SK-N-SH treated with all-trans-retinoic acid at 6 μM for 48 hours (cell line): ENCODE data around the gene MT1B.

Experiments
- ATAC-seq: fragments of 200-7000 bp; cut with Tn5 transposase; 3 replicates; pipeline ENCODE4 v1.9.1; 2020; ENCODE audit warnings: mild to moderate bottlenecking, moderate library complexity
- ARNTL ChIP-seq: fragments of 450-650 bp; formaldehyde crosslinking; IDR thresholded peaks from 2 replicates; pipeline ENCODE4 v1.5.0; 2020; ENCODE audit warnings: low read depth, mild to moderate bottlenecking, moderate library complexity, borderline replicate concordance
- BACH2 ChIP-seq: fragments of 250-450 bp; sonication (Bioruptor Pico); IDR thresholded peaks from 2 replicates; pipeline ENCODE4 v1.9.0; 2021; ENCODE audit warnings: mild to moderate bottlenecking, borderline replicate concordance
- CSDC2 ChIP-seq: fragments of 250-450 bp; sonication (Bioruptor Pico); IDR thresholded peaks from 2 replicates; pipeline ENCODE4 v1.5.0; 2020; ENCODE audit warnings: mild to moderate bottlenecking, moderate library complexity
- ESRRG ChIP-seq: fragments of 250-450 bp; sonication (Bioruptor Pico); IDR thresholded peaks from 2 replicates; pipeline ENCODE4 v1.6.1; 2021; ENCODE audit warnings: mild to moderate bottlenecking
- ISL1 ChIP-seq: fragments of 250-450 bp; sonication (Bioruptor Pico); IDR thresholded peaks from 2 replicates; pipeline ENCODE4 v2.1.2; 2022; ENCODE audit warnings: mild to moderate bottlenecking, moderate library complexity
- OSR1 ChIP-seq: fragments of 250-450 bp; sonication (Bioruptor Pico); IDR thresholded peaks from 2 replicates; pipeline ENCODE4 v1.8.0; 2022; ENCODE audit warnings: moderate library complexity, mild to moderate bottlenecking, inconsistent platforms
- PPARA ChIP-seq: fragments of 250-450 bp; sonication (Bioruptor Pico); IDR thresholded peaks from 2 replicates; pipeline ENCODE4 v1.5.0; 2020; ENCODE audit warnings: mild to moderate bottlenecking, borderline replicate concordance
- RARB ChIP-seq: fragments of 250-450 bp; sonication (Bioruptor Pico); IDR thresholded peaks from 2 replicates; pipeline ENCODE4 v1.8.0; 2021; ENCODE audit warnings: mild to moderate bottlenecking, moderate library complexity
- SNAI2 ChIP-seq: fragments of 250-450 bp; sonication (Bioruptor Pico); IDR thresholded peaks from 2 replicates; pipeline ENCODE4 v1.5.0; 2020; ENCODE audit warnings: mild to moderate bottlenecking, moderate library complexity
- TCF4 ChIP-seq: fragments of 250-450 bp; sonication (Bioruptor Pico); IDR thresholded peaks from 2 replicates; pipeline ENCODE4 v1.8.0; 2021; ENCODE audit warnings: mild to moderate bottlenecking, moderate library complexity, borderline replicate concordance
- TOX ChIP-seq: fragments of 250-450 bp; sonication (Bioruptor Pico); IDR thresholded peaks from 2 replicates; pipeline ENCODE4 v1.8.0; 2021; ENCODE audit warnings: mild to moderate bottlenecking, moderate library complexity, borderline replicate concordance
- ZC3H10 ChIP-seq: fragments of 250-450 bp; sonication (Bioruptor Pico); IDR thresholded peaks from 2 replicates; pipeline ENCODE4 v1.5.1; 2021; ENCODE audit warnings: mild to moderate bottlenecking, moderate library complexity
- ZFP30 ChIP-seq: fragments of 450-650 bp; formaldehyde crosslinking; IDR thresholded peaks from 2 replicates; pipeline ENCODE4 v1.5.0; 2022; ENCODE audit warnings: mild to moderate bottlenecking, moderate library complexity
- ZNF565 ChIP-seq: fragments of 450-650 bp; formaldehyde crosslinking; conservative IDR thresholded peaks from 2 replicates; pipeline ENCODE4 v1.5.0; 2020; ENCODE audit warnings: low read depth, mild to moderate bottlenecking, moderate library complexity
- ZNF70 ChIP-seq: fragments of 450-650 bp; formaldehyde crosslinking; IDR thresholded peaks from 2 replicates; pipeline ENCODE4 v1.5.0; 2020; ENCODE audit warnings: mild to moderate bottlenecking, moderate library complexity
- ZNF8 ChIP-seq: fragments of 450-650 bp; formaldehyde crosslinking; IDR thresholded peaks from 2 replicates; pipeline ENCODE4 v1.5.0; 2020; ENCODE audit warnings: mild to moderate bottlenecking, moderate library complexity
- TF ChIP-seq, protein P1 (sequence below): fragments of 250-450 bp; sonication (Bioruptor Pico); IDR thresholded peaks from 2 replicates; pipeline ENCODE4 v1.8.0; 2021; ENCODE audit warnings: low read depth, mild to moderate bottlenecking, moderate library complexity, borderline replicate concordance
- TF ChIP-seq, protein P2 (sequence below): fragments of 250-450 bp; sonication (Bioruptor Pico); IDR thresholded peaks from 2 replicates; pipeline ENCODE4 v1.8.0; 2020; ENCODE audit warnings: mild to moderate bottlenecking, moderate library complexity, borderline replicate concordance
- TF ChIP-seq, protein P3 (sequence below): fragments of 250-450 bp; sonication (Bioruptor Pico); IDR thresholded peaks from 2 replicates; pipeline ENCODE4 v1.5.1; 2021; ENCODE audit warnings: mild to moderate bottlenecking, moderate library complexity
- TF ChIP-seq, protein P4 (sequence below): fragments of 250-450 bp; sonication (Bioruptor Pico); IDR thresholded peaks from 2 replicates; pipeline ENCODE4 v1.5.1; 2020; ENCODE audit warnings: low read depth, mild to moderate bottlenecking, moderate library complexity
- TF ChIP-seq, protein P5 (sequence below): fragments of 250-450 bp; sonication (Bioruptor Pico); IDR thresholded peaks from 2 replicates; pipeline ENCODE4 v1.5.0; 2020; ENCODE audit warnings: mild to moderate bottlenecking, moderate library complexity

The MT1B gene

DNA sequence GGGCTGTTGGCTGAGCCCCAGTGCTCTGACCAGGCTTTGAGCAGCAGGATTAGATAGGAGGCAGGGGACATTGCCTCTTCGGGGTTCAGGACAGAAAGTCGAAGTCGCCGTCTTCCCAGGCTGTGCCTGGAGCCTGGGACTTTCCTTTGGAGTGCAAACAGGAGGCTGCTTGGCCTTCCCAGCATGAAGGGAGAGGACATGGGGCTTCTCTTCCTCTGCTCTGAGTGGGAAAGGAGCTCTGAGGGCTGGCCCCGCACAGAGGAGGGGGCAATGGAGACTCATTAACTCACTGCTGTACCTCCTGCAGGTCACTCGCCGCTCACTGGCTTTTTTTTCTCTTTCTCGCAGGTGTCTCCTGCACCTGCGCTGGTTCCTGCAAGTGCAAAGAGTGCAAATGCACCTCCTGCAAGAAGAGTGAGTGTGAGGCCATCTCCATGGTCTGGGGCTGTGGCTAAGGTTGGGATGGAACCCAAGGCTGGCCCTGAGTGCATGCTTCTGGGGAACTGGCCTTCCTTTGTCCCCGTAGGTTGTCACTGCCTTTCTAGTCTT lies 6.7 kb downstream of the MT1B start:
- TF ChIP-seq, protein P1, sequence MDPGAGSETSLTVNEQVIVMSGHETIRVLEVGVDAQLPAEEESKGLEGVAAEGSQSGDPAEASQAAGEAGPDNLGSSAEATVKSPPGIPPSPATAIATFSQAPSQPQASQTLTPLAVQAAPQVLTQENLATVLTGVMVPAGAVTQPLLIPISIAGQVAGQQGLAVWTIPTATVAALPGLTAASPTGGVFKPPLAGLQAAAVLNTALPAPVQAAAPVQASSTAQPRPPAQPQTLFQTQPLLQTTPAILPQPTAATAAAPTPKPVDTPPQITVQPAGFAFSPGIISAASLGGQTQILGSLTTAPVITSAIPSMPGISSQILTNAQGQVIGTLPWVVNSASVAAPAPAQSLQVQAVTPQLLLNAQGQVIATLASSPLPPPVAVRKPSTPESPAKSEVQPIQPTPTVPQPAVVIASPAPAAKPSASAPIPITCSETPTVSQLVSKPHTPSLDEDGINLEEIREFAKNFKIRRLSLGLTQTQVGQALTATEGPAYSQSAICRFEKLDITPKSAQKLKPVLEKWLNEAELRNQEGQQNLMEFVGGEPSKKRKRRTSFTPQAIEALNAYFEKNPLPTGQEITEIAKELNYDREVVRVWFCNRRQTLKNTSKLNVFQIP (CRISPR knock-in tag) = no peak
- TF ChIP-seq SNAI2 (CRISPR knock-in tag) = no peak
- TF ChIP-seq ISL1 = no peak
- TF ChIP-seq TOX (CRISPR knock-in tag) = no peak
- TF ChIP-seq TCF4 = no peak
- TF ChIP-seq OSR1 (CRISPR knock-in tag) = no peak
- no peak for TF ChIP-seq PPARA (CRISPR knock-in tag)
- no peak for TF ChIP-seq ZNF565 (CRISPR knock-in tag)
- TF ChIP-seq, protein P2, sequence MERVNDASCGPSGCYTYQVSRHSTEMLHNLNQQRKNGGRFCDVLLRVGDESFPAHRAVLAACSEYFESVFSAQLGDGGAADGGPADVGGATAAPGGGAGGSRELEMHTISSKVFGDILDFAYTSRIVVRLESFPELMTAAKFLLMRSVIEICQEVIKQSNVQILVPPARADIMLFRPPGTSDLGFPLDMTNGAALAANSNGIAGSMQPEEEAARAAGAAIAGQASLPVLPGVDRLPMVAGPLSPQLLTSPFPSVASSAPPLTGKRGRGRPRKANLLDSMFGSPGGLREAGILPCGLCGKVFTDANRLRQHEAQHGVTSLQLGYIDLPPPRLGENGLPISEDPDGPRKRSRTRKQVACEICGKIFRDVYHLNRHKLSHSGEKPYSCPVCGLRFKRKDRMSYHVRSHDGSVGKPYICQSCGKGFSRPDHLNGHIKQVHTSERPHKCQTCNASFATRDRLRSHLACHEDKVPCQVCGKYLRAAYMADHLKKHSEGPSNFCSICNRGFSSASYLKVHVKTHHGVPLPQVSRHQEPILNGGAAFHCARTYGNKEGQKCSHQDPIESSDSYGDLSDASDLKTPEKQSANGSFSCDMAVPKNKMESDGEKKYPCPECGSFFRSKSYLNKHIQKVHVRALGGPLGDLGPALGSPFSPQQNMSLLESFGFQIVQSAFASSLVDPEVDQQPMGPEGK (CRISPR knock-in tag) = no peak
- no peak for TF ChIP-seq BACH2 (CRISPR knock-in tag)
- no peak for TF ChIP-seq ZNF8 (CRISPR knock-in tag)
- TF ChIP-seq, protein P3, sequence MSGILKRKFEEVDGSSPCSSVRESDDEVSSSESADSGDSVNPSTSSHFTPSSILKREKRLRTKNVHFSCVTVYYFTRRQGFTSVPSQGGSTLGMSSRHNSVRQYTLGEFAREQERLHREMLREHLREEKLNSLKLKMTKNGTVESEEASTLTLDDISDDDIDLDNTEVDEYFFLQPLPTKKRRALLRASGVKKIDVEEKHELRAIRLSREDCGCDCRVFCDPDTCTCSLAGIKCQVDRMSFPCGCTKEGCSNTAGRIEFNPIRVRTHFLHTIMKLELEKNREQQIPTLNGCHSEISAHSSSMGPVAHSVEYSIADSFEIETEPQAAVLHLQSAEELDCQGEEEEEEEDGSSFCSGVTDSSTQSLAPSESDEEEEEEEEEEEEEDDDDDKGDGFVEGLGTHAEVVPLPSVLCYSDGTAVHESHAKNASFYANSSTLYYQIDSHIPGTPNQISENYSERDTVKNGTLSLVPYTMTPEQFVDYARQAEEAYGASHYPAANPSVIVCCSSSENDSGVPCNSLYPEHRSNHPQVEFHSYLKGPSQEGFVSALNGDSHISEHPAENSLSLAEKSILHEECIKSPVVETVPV (CRISPR knock-in tag) = no peak
- no peak for TF ChIP-seq ZNF70
- no peak for TF ChIP-seq CSDC2 (CRISPR knock-in tag)
- no peak for TF ChIP-seq ESRRG (CRISPR knock-in tag)
- TF ChIP-seq ARNTL (CRISPR knock-in tag) = no peak
- TF ChIP-seq ZFP30 (CRISPR knock-in tag) = no peak
- no peak for ATAC-seq

DNA sequence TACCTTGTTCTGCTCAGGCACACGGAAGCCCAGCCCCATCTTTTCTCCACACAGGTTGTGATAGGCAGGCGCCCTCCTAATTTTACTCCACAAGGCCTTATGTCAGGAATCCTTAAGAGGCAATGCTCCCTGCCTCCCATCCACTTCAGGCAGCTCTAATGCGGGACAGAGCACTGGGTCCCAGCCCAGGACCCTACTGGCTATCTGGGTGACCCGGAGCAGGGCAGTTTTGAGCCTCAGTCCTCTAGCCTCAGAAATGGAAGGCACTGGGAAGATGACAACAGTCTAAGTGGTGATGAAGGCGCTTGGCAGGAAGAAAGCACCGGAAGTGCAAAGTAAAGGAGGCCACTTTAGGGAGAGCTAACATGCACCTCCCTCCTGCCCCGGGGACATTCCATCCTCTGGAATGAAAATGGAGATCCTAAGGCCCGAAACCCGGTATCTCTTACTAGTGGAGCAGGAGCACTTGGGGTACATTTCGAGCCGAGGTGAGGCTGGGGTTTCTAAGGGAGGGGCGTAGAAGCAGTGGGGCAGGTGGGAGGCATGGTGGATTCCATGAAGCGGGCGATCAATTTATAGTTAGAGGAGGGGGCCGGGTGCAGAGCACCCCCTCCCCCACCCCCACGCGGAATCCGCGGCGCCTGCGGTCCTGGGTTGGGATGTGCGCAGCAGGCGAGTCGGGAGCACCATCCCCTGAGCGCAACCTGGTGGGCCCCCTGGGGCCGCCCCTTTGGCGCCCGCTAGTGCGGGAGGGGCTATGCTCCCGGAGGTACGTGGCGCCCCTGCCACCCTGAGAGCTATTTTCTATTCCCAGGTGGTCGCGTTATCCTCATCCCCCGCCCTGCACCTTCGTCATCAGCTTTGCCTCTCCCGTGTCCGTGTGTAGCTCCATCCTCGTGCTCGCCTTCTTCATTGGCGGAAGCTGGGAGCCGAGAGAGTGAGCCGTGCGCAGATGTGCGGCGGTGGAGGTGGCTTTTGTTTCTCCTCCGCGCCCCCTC lies 11.0 kb downstream of the MT1B start:
- no peak for ATAC-seq
- TF ChIP-seq RARB (CRISPR knock-in tag) (no peak), ZNF565 (CRISPR knock-in tag) (no peak), PPARA (CRISPR knock-in tag) (no peak), ESRRG (CRISPR knock-in tag) (no peak), CSDC2 (CRISPR knock-in tag) (no peak), TOX (CRISPR knock-in tag) (no peak), BACH2 (CRISPR knock-in tag) (no peak), ZC3H10 (CRISPR knock-in tag) (no peak), TCF4 (no peak), ZFP30 (CRISPR knock-in tag) (no peak), OSR1 (CRISPR knock-in tag) (no peak)
- TF ChIP-seq, protein P4, sequence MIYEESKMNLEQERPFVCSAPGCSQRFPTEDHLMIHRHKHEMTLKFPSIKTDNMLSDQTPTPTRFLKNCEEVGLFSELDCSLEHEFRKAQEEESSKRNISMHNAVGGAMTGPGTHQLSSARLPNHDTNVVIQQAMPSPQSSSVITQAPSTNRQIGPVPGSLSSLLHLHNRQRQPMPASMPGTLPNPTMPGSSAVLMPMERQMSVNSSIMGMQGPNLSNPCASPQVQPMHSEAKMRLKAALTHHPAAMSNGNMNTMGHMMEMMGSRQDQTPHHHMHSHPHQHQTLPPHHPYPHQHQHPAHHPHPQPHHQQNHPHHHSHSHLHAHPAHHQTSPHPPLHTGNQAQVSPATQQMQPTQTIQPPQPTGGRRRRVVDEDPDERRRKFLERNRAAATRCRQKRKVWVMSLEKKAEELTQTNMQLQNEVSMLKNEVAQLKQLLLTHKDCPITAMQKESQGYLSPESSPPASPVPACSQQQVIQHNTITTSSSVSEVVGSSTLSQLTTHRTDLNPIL (CRISPR knock-in tag) = no peak
- TF ChIP-seq, protein P3 (CRISPR knock-in tag) = no peak
- TF ChIP-seq, protein P5, sequence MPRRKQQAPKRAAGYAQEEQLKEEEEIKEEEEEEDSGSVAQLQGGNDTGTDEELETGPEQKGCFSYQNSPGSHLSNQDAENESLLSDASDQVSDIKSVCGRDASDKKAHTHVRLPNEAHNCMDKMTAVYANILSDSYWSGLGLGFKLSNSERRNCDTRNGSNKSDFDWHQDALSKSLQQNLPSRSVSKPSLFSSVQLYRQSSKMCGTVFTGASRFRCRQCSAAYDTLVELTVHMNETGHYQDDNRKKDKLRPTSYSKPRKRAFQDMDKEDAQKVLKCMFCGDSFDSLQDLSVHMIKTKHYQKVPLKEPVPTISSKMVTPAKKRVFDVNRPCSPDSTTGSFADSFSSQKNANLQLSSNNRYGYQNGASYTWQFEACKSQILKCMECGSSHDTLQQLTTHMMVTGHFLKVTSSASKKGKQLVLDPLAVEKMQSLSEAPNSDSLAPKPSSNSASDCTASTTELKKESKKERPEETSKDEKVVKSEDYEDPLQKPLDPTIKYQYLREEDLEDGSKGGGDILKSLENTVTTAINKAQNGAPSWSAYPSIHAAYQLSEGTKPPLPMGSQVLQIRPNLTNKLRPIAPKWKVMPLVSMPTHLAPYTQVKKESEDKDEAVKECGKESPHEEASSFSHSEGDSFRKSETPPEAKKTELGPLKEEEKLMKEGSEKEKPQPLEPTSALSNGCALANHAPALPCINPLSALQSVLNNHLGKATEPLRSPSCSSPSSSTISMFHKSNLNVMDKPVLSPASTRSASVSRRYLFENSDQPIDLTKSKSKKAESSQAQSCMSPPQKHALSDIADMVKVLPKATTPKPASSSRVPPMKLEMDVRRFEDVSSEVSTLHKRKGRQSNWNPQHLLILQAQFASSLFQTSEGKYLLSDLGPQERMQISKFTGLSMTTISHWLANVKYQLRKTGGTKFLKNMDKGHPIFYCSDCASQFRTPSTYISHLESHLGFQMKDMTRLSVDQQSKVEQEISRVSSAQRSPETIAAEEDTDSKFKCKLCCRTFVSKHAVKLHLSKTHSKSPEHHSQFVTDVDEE (CRISPR knock-in tag) = no peak
- TF ChIP-seq, protein P1 (CRISPR knock-in tag) = no peak
